ENCODE measurements around the gene ACTR8.

DNA sequence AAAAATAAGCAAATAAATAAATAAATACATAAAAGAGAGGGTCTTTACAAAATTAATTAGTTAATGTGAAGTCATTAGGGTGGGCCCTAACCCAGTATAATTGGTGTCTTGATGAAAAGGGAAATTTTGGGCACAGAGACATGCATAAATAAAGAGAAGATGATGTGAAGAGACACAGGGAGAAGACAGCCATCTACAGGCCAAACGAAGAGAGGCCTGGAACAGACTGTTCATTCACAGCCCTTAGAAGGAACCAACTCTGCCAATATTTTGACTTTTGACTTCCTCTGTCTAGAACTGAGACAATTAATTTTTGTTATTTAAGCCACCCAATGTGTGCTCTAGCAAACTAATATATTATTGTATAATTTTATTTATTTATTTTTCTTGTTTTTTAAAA, 39.3 kb upstream of the ACTR8 start:
- TF ChIP-seq KAT7 (CRISPR knock-in tag; IDR thresholded peaks at IDR 0.05; ENCODE audit: borderline replicate concordance) (no peak), JUN (CRISPR knock-in tag; IDR thresholded peaks at IDR 0.05) (no peak), NR3C1 (CRISPR knock-in tag; conservative IDR thresholded peaks at IDR 0.05; ENCODE audit: low read depth) (no peak), ESRRA (CRISPR knock-in tag; IDR thresholded peaks at IDR 0.05; ENCODE audit: borderline replicate concordance) (no peak)
- TF ChIP-seq, protein P1, sequence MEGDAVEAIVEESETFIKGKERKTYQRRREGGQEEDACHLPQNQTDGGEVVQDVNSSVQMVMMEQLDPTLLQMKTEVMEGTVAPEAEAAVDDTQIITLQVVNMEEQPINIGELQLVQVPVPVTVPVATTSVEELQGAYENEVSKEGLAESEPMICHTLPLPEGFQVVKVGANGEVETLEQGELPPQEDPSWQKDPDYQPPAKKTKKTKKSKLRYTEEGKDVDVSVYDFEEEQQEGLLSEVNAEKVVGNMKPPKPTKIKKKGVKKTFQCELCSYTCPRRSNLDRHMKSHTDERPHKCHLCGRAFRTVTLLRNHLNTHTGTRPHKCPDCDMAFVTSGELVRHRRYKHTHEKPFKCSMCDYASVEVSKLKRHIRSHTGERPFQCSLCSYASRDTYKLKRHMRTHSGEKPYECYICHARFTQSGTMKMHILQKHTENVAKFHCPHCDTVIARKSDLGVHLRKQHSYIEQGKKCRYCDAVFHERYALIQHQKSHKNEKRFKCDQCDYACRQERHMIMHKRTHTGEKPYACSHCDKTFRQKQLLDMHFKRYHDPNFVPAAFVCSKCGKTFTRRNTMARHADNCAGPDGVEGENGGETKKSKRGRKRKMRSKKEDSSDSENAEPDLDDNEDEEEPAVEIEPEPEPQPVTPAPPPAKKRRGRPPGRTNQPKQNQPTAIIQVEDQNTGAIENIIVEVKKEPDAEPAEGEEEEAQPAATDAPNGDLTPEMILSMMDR (IDR thresholded peaks at IDR 0.05): no peak
- TF ChIP-seq, protein P2, sequence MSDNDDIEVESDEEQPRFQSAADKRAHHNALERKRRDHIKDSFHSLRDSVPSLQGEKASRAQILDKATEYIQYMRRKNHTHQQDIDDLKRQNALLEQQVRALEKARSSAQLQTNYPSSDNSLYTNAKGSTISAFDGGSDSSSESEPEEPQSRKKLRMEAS (CRISPR knock-in tag; IDR thresholded peaks at IDR 0.05): no peak
- TF ChIP-seq, protein P3, sequence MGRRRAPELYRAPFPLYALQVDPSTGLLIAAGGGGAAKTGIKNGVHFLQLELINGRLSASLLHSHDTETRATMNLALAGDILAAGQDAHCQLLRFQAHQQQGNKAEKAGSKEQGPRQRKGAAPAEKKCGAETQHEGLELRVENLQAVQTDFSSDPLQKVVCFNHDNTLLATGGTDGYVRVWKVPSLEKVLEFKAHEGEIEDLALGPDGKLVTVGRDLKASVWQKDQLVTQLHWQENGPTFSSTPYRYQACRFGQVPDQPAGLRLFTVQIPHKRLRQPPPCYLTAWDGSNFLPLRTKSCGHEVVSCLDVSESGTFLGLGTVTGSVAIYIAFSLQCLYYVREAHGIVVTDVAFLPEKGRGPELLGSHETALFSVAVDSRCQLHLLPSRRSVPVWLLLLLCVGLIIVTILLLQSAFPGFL (CRISPR knock-in tag; IDR thresholded peaks at IDR 0.05; ENCODE audit: borderline replicate concordance): no peak
- TF ChIP-seq, protein P4, sequence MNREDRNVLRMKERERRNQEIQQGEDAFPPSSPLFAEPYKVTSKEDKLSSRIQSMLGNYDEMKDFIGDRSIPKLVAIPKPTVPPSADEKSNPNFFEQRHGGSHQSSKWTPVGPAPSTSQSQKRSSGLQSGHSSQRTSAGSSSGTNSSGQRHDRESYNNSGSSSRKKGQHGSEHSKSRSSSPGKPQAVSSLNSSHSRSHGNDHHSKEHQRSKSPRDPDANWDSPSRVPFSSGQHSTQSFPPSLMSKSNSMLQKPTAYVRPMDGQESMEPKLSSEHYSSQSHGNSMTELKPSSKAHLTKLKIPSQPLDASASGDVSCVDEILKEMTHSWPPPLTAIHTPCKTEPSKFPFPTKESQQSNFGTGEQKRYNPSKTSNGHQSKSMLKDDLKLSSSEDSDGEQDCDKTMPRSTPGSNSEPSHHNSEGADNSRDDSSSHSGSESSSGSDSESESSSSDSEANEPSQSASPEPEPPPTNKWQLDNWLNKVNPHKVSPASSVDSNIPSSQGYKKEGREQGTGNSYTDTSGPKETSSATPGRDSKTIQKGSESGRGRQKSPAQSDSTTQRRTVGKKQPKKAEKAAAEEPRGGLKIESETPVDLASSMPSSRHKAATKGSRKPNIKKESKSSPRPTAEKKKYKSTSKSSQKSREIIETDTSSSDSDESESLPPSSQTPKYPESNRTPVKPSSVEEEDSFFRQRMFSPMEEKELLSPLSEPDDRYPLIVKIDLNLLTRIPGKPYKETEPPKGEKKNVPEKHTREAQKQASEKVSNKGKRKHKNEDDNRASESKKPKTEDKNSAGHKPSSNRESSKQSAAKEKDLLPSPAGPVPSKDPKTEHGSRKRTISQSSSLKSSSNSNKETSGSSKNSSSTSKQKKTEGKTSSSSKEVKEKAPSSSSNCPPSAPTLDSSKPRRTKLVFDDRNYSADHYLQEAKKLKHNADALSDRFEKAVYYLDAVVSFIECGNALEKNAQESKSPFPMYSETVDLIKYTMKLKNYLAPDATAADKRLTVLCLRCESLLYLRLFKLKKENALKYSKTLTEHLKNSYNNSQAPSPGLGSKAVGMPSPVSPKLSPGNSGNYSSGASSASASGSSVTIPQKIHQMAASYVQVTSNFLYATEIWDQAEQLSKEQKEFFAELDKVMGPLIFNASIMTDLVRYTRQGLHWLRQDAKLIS (CRISPR knock-in tag; IDR thresholded peaks at IDR 0.05; ENCODE audit: borderline replicate concordance): no peak
- TF ChIP-seq, protein P5, sequence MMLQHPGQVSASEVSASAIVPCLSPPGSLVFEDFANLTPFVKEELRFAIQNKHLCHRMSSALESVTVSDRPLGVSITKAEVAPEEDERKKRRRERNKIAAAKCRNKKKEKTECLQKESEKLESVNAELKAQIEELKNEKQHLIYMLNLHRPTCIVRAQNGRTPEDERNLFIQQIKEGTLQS (CRISPR knock-in tag; conservative IDR thresholded peaks at IDR 0.05): no peak

Measured in WTC11 (cell line).